ENCODE results near the gene WDR53. TPM values are rescaled to one million over a fixed set of nuclear protein-coding genes. Genes with fewer than 3 reads are reported as not detected.
"Not testable (repeated sequence)": the region's sequence is repeated elsewhere in the genome, so short reads cannot be mapped to it uniquely, and the experiment has no call there.

The WDR53 gene
- total and polyA plus RNA-seq, 4 experiments from 2014 or later, result 25.8 to 38.7 (median 35.2) TPM

GRCh38 chr3:196523841-196524240 lies 44.5 kb downstream of the WDR53 start:
- peaks cover 4 to 9% of the 10 kb centered on the region in 2 donors for H3K9me3 ChIP-seq (ENCODE audit: control insufficient read depth in 1 of 2, low read length in 2 of 2)
- Mint-ChIP-seq H3K4me1 (peaks cover 0 to 5% (median 5%) of the 10 kb centered on the region in 4 donors), H3K4me3 (no peak overlapping the region), H3K27ac (no peak overlapping the region), H3K9me3 (peaks cover 0 to 38% (median 30%) of the 10 kb centered on the region in 8 donors), H3K27me3 (peaks cover 1 to 2% of the 10 kb centered on the region in 2 donors), H3K36me3 (peaks cover 11 to 15% of the 10 kb centered on the region in 2 donors)
- no peaks in the 10 kb centered on the region for H3K4me1 ChIP-seq (ENCODE audit: insufficient read depth, low read length)
- intact Hi-C loops (cut with micrococcal nuclease), result no loop called here
- no peak overlapping the region for H3K4me3 ChIP-seq (ENCODE audit: low read length in 2 of 2)
- no peak for DNase-seq
- no peaks in the 10 kb centered on the region for H3K27me3 ChIP-seq (ENCODE audit: insufficient read depth, low read length)
- CTCF ChIA-PET (ENCODE audit: partially characterized antibody), result interaction anchor here (0.9 to 9.8 kb wide), 8 partner anchors 11 to 268 kb away, joined by 3 to 113 read pairs (median 15); no protein-coding TSS in a partner anchor
- no peaks in the 10 kb centered on the region for H3K36me3 ChIP-seq (ENCODE audit: insufficient read depth, low read length)
- POLR2A ChIA-PET (ENCODE audit: partially characterized antibody), result interaction anchor here (1.4 kb wide), 1 partner anchor 249 kb away, joined by 3 read pairs; no protein-coding TSS in a partner anchor
- no peak overlapping the region for H3K27ac ChIP-seq (ENCODE audit: low read depth, low read length)

GRCh38 chr3:196521291-196521690 lies 47.1 kb downstream of the WDR53 start:
- ChIA-PET CTCF (ENCODE audit: partially characterized antibody) (interaction anchor here (1.0 to 9.8 kb wide), 10 partner anchors 9 to 448 kb away, joined by 3 to 113 read pairs (median 6); partner anchors contain the start of genes DYNLT2B and RNF168), POLR2A (ENCODE audit: partially characterized antibody) (interaction anchor here (0.9 kb wide), 1 partner anchor 269 kb away, joined by 4 read pairs; no protein-coding TSS in a partner anchor)
- H3K36me3 ChIP-seq (ENCODE audit: insufficient read depth, low read length); H3K27ac ChIP-seq (ENCODE audit: low read depth, low read length); H3K27ac Mint-ChIP-seq; H3K27me3 ChIP-seq (ENCODE audit: insufficient read depth, low read length); H3K4me1 Mint-ChIP-seq; H3K4me3 ChIP-seq (ENCODE audit: low read length in 2 of 2); H3K4me1 ChIP-seq (ENCODE audit: insufficient read depth, low read length); H3K27me3 Mint-ChIP-seq; DNase-seq; H3K4me3 Mint-ChIP-seq; intact Hi-C loops (cut with micrococcal nuclease): not testable (repeated sequence)
- Mint-ChIP-seq H3K9me3 (peaks cover 0 to 57% (median 40%) of the 10 kb centered on the region in 8 donors), H3K36me3 (peaks cover 11 to 15% of the 10 kb centered on the region in 2 donors)
- peaks cover 4 to 14% of the 10 kb centered on the region in 2 donors for H3K9me3 ChIP-seq (ENCODE audit: control insufficient read depth in 1 of 2, low read length in 2 of 2)

- H3K4me3 ChIP-seq (ENCODE audit: low read length in 2 of 2), result no peak overlapping the region
- no peak overlapping the region for H3K27ac Mint-ChIP-seq
- no peak for DNase-seq
- H3K27ac ChIP-seq (ENCODE audit: low read depth, low read length), result no peak overlapping the region
- peaks cover 0 to 60% (median 41%) of the 10 kb centered on the region in 8 donors for H3K9me3 Mint-ChIP-seq
- H3K4me1 ChIP-seq (ENCODE audit: insufficient read depth, low read length), result no peaks in the 10 kb centered on the region
- POLR2A ChIA-PET (ENCODE audit: partially characterized antibody), result no interaction called here
- H3K36me3 ChIP-seq (ENCODE audit: insufficient read depth, low read length), result no peaks in the 10 kb centered on the region
- CTCF ChIA-PET (ENCODE audit: partially characterized antibody), result interaction anchor here (1.0 to 9.8 kb wide), 7 partner anchors 9 to 264 kb away, joined by 3 to 113 read pairs (median 8); no protein-coding TSS in a partner anchor
- no peak overlapping the region for H3K4me3 Mint-ChIP-seq
- intact Hi-C loops (cut with micrococcal nuclease), result loop anchor here (1.0 kb wide), 2 partner anchors 33 to 266 kb away; no protein-coding TSS in a partner anchor
- H3K9me3 ChIP-seq (ENCODE audit: control insufficient read depth in 1 of 2, low read length in 2 of 2), result peaks cover 4 to 14% of the 10 kb centered on the region in 2 donors
- peaks cover 11 to 15% of the 10 kb centered on the region in 2 donors for H3K36me3 Mint-ChIP-seq
- no peaks in the 10 kb centered on the region for H3K4me1 Mint-ChIP-seq
- peaks cover 0 to 2% of the 10 kb centered on the region in 2 donors for H3K27me3 Mint-ChIP-seq
- no peaks in the 10 kb centered on the region for H3K27me3 ChIP-seq (ENCODE audit: insufficient read depth, low read length)
These were observed 48.7 kb downstream of the WDR53 start for GRCh38 chr3:196519718-196520082.

GRCh38 chr3:196518966-196519717 lies 49.2 kb downstream of the WDR53 start:
- H3K27ac ChIP-seq (ENCODE audit: low read depth, low read length), result no peak overlapping the region

GRCh38 chr3:196517919-196518318 lies 50.4 kb downstream of the WDR53 start:
- Mint-ChIP-seq H3K9me3 (peaks cover 0 to 60% (median 41%) of the 10 kb centered on the region in 8 donors), H3K4me3 (no peak overlapping the region), H3K27me3 (peaks cover 0 to 2% of the 10 kb centered on the region in 2 donors), H3K4me1 (no peaks in the 10 kb centered on the region), H3K27ac (no peak overlapping the region), H3K36me3 (peaks cover 11 to 15% of the 10 kb centered on the region in 2 donors)
- intact Hi-C loops (cut with micrococcal nuclease), result no loop called here
- ChIA-PET POLR2A (ENCODE audit: partially characterized antibody) (no interaction called here), CTCF (ENCODE audit: partially characterized antibody) (interaction anchor here (1.2 to 9.8 kb wide), 7 partner anchors 10 to 445 kb away, joined by 3 to 113 read pairs (median 8); no protein-coding TSS in a partner anchor)
- Histone ChIP-seq H3K36me3 (ENCODE audit: insufficient read depth, low read length) (no peaks in the 10 kb centered on the region), H3K4me3 (ENCODE audit: low read length in 2 of 2) (no peak overlapping the region), H3K27ac (ENCODE audit: low read depth, low read length) (no peak overlapping the region), H3K4me1 (ENCODE audit: insufficient read depth, low read length) (no peaks in the 10 kb centered on the region), H3K9me3 (ENCODE audit: control insufficient read depth in 1 of 2, low read length in 2 of 2) (peaks cover 4 to 14% of the 10 kb centered on the region in 2 donors), H3K27me3 (ENCODE audit: insufficient read depth, low read length) (no peaks in the 10 kb centered on the region)
- no peak for DNase-seq

More at GRCh38 chr3:196518966-196519717, 49.2 kb downstream of the WDR53 start:
- peak; percentile 39 to 62 (median 48) for DNase-seq
- no peaks in the 10 kb centered on the region for H3K27me3 ChIP-seq (ENCODE audit: insufficient read depth, low read length)
- Mint-ChIP-seq H3K4me1 (no peaks in the 10 kb centered on the region), H3K27me3 (peaks cover 0 to 2% of the 10 kb centered on the region in 2 donors), H3K36me3 (peaks cover 11 to 15% of the 10 kb centered on the region in 2 donors), H3K9me3 (peaks cover 0 to 60% (median 41%) of the 10 kb centered on the region in 8 donors), H3K4me3 (no peak overlapping the region), H3K27ac (peak overlapping the region in 2 of 7 donors; percentile 65 to 74)
- peaks cover 4 to 14% of the 10 kb centered on the region in 2 donors for H3K9me3 ChIP-seq (ENCODE audit: control insufficient read depth in 1 of 2, low read length in 2 of 2)
- H3K36me3 ChIP-seq (ENCODE audit: insufficient read depth, low read length), result no peaks in the 10 kb centered on the region
- H3K4me3 ChIP-seq (ENCODE audit: low read length in 2 of 2), result no peak overlapping the region
- intact Hi-C loops (cut with micrococcal nuclease), result loop anchor here (1.0 kb wide), 2 partner anchors 33 to 266 kb away; no protein-coding TSS in a partner anchor
- ChIA-PET CTCF (ENCODE audit: partially characterized antibody) (interaction anchor here (1.0 to 9.8 kb wide), 6 partner anchors 25 to 446 kb away, joined by 3 to 113 read pairs (median 7); no protein-coding TSS in a partner anchor), POLR2A (ENCODE audit: partially characterized antibody) (no interaction called here)
- no peaks in the 10 kb centered on the region for H3K4me1 ChIP-seq (ENCODE audit: insufficient read depth, low read length)

- Histone ChIP-seq H3K36me3 (ENCODE audit: insufficient read depth, low read length) (no peaks in the 10 kb centered on the region), H3K27ac (ENCODE audit: low read depth, low read length) (no peak overlapping the region), H3K9me3 (ENCODE audit: control insufficient read depth in 1 of 2, low read length in 2 of 2) (peaks cover 4 to 14% of the 10 kb centered on the region in 2 donors), H3K27me3 (ENCODE audit: insufficient read depth, low read length) (no peaks in the 10 kb centered on the region), H3K4me3 (ENCODE audit: low read length in 2 of 2) (no peak overlapping the region), H3K4me1 (ENCODE audit: insufficient read depth, low read length) (no peaks in the 10 kb centered on the region)
- no peak overlapping the region for H3K4me3 Mint-ChIP-seq
- no peaks in the 10 kb centered on the region for H3K4me1 Mint-ChIP-seq
- ChIA-PET POLR2A (ENCODE audit: partially characterized antibody) (no interaction called here), CTCF (ENCODE audit: partially characterized antibody) (interaction anchor here (0.7 to 9.8 kb wide), 8 partner anchors 8 to 261 kb away, joined by 3 to 113 read pairs (median 7); no protein-coding TSS in a partner anchor)
- DNase-seq, result no peak
- peaks cover 0 to 2% of the 10 kb centered on the region in 2 donors for H3K27me3 Mint-ChIP-seq
- intact Hi-C loops (cut with micrococcal nuclease), result no loop called here
- H3K36me3 Mint-ChIP-seq, result peaks cover 11 to 15% of the 10 kb centered on the region in 2 donors
- H3K27ac Mint-ChIP-seq, result no peak overlapping the region
- H3K9me3 Mint-ChIP-seq, result peaks cover 0 to 55% (median 41%) of the 10 kb centered on the region in 8 donors
These were observed 51.1 kb downstream of the WDR53 start for GRCh38 chr3:196517162-196517800.

Measured in CD4-positive, alpha-beta memory T cell (primary cell).